Tibial artery (tissue), 4 donors: ENCODE results near the gene MAST4.

ENCODE experiments used
- DNase-seq, 2 donors: peaks; one replicate each; pipeline ENCODE4 v3.0.0-alpha.2; 2019
- H3K27ac ChIP-seq, 2 donors: fragments of 200-600 bp; sonication (generic) in 1 of 2; 1 replicate in 1 of 2; 2 replicates in 1 of 2; pipeline ENCODE4 v1.5.1; 2018 to 2019; ENCODE audit warnings: mild to moderate bottlenecking in 1 of 2
- H3K27me3 ChIP-seq, 2 donors: fragments of 200-600 bp; sonication (generic) in 1 of 2; one replicate each; pipeline versions ENCODE4 v1.5.1 to v1.6.0; 2016 to 2019
- H3K36me3 ChIP-seq, 3 donors: fragments of 200-600 bp; sonication (generic) in 2 of 3; one replicate each; pipeline ENCODE4 v1.5.1; 2016 to 2019; ENCODE audit warnings: mild to moderate bottlenecking in 2 of 3
- H3K4me1 ChIP-seq, 4 donors: fragments of 200-600 bp; sonication (generic) in 2 of 4; 1 replicate in 3 of 4; 2 replicates in 1 of 4; pipeline ENCODE4 v1.5.1; 2016 to 2019
- H3K4me3 ChIP-seq, 2 donors: fragments of 200-600 bp; sonication (generic) in 1 of 2; 1 replicate in 1 of 2; 2 replicates in 1 of 2; pipeline ENCODE4 v1.5.1; 2018 to 2019; ENCODE audit warnings: mild to moderate bottlenecking in 2 of 2
- H3K9me3 ChIP-seq, 3 donors: fragments of 200-600 bp; sonication (generic) in 1 of 3; one replicate each; pipeline ENCODE4 v1.5.1; 2016 to 2019
- intact Hi-C: fragments of 100-400 bp; cut with DNase I; formaldehyde crosslinking; loops from one replicate; pipeline ENCODE4 v1.15.0; 2023; ENCODE audit warnings: low total_unique reads
- TF ChIP-seq, protein P1 (sequence below), 2 experiments: fragments of 200-600 bp in 1 of 2; fragments of 450-650 bp in 1 of 2; IDR thresholded peaks; one replicate each; pipeline ENCODE4 v1.5.1; 2017 to 2019; ENCODE audit warnings: antibody characterized with exemption in 2 of 2, mild to moderate bottlenecking in 1 of 2, moderate library complexity in 1 of 2

The MAST4 gene

GRCh38 chr5:67061511-67061910, 465.3 kb downstream of the MAST4 start:
- Histone ChIP-seq H3K4me1 (peaks cover 0 to 4% (median 0%) of the 10 kb centered on the region in 4 donors), H3K4me3 (no peak overlapping the region), H3K9me3 (no peaks in the 10 kb centered on the region), H3K27ac (no peak overlapping the region), H3K36me3 (no peaks in the 10 kb centered on the region), H3K27me3 (no peaks in the 10 kb centered on the region)
- TF ChIP-seq, protein P1, sequence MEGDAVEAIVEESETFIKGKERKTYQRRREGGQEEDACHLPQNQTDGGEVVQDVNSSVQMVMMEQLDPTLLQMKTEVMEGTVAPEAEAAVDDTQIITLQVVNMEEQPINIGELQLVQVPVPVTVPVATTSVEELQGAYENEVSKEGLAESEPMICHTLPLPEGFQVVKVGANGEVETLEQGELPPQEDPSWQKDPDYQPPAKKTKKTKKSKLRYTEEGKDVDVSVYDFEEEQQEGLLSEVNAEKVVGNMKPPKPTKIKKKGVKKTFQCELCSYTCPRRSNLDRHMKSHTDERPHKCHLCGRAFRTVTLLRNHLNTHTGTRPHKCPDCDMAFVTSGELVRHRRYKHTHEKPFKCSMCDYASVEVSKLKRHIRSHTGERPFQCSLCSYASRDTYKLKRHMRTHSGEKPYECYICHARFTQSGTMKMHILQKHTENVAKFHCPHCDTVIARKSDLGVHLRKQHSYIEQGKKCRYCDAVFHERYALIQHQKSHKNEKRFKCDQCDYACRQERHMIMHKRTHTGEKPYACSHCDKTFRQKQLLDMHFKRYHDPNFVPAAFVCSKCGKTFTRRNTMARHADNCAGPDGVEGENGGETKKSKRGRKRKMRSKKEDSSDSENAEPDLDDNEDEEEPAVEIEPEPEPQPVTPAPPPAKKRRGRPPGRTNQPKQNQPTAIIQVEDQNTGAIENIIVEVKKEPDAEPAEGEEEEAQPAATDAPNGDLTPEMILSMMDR (IDR thresholded peaks at IDR 0.05) = no peak
- intact Hi-C loops = no loop called here
- DNase-seq = no peak

GRCh38 chr5:67063055-67063454, 466.9 kb downstream of the MAST4 start:
- Histone ChIP-seq H3K27me3 (no peaks in the 10 kb centered on the region), H3K4me1 (peaks cover 0 to 4% (median 0%) of the 10 kb centered on the region in 4 donors), H3K9me3 (no peaks in the 10 kb centered on the region), H3K36me3 (no peaks in the 10 kb centered on the region), H3K27ac (no peak overlapping the region), H3K4me3 (no peak overlapping the region)
- intact Hi-C loops = no loop called here
- DNase-seq = no peak
- TF ChIP-seq, protein P1 (IDR thresholded peaks at IDR 0.05) = no peak

DNA sequence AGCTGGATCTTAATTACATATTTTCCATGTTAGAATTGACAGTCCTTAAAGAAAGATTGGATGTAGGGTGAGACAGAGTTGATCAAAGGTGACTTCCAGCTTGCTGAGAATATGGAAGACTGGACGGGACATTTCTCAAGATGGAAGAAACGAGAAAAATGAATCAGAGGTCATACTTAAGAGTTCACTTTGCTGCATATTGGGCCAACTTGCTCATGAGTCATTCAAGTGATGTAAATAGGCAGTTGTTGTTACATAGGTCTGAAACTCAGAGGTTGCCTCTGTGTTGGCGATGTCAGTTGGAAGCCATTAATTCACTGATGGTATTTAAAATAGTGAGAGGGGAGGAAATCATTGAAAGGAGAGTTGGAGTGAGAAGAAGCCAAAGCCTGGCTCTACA, 467.6 kb downstream of the MAST4 start:
- TF ChIP-seq, protein P1 (IDR thresholded peaks at IDR 0.05) = no peak

DNA sequence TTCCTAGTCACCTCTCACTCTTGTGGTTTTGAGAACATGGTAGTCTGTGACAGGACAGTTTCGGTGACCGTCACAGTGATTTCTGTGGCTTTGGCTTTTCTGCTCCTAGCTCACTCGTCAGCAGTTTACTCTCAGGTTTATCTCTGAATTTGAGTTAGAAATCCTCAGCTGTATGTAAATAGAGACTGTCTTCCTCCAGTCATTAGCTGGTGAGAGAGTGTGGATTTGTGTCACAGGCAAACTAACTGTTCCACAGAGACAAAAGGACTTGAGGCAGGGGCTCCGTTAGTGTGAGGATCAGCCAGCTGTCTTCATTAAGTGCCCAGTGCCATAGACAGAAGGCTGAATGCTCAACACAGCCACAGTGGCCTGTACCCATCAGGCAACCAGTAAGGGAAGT, 469.0 kb downstream of the MAST4 start:
- Histone ChIP-seq H3K4me1 (peaks cover 0 to 4% (median 0%) of the 10 kb centered on the region in 4 donors), H3K36me3 (no peaks in the 10 kb centered on the region), H3K9me3 (no peaks in the 10 kb centered on the region), H3K4me3 (no peak overlapping the region), H3K27ac (no peak overlapping the region), H3K27me3 (no peaks in the 10 kb centered on the region)
- TF ChIP-seq, protein P1 (IDR thresholded peaks at IDR 0.05) = no peak
- intact Hi-C loops = no loop called here
- DNase-seq = no peak

More for the DNA sequence above, 467.6 kb downstream of the MAST4 start:
- intact Hi-C loops = no loop called here
- Histone ChIP-seq H3K27ac (no peak overlapping the region), H3K4me1 (peaks cover 0 to 4% (median 0%) of the 10 kb centered on the region in 4 donors), H3K9me3 (no peaks in the 10 kb centered on the region), H3K36me3 (no peaks in the 10 kb centered on the region), H3K27me3 (no peaks in the 10 kb centered on the region), H3K4me3 (no peak overlapping the region)
- no peak for DNase-seq

- Histone ChIP-seq H3K4me1 (peaks cover 0 to under 1% (median 0%) of the 10 kb centered on the region in 4 donors), H3K4me3 (no peak overlapping the region), H3K9me3 (no peaks in the 10 kb centered on the region), H3K36me3 (no peaks in the 10 kb centered on the region), H3K27me3 (no peaks in the 10 kb centered on the region), H3K27ac (no peak overlapping the region)
- TF ChIP-seq, protein P1 (IDR thresholded peaks at IDR 0.05) = no peak
- no peak for DNase-seq
- intact Hi-C loops = no loop called here
These were observed 469.5 kb downstream of the MAST4 start for GRCh38 chr5:67065696-67066095.

DNA sequence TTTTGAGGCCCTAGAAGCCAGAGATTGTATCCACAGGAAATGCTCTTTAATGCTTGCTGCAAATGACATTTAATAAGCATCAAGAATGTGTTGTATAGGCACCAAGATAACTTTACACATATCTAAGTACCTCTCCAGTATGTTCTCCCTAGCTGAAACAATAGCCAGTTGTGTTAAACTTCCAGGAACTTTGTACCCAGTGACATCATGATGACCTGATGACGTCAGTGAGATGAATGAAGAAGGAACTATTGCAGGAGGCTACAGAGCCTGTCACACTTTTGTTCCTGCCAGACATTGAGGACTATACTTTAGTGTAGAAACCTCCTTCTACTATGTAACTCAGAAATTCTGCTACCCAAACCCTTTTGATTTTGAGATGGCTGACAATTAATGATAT, 470.6 kb downstream of the MAST4 start:
- H3K27me3 ChIP-seq = no peaks in the 10 kb centered on the region
- no peaks in the 10 kb centered on the region for H3K9me3 ChIP-seq
- TF ChIP-seq, protein P1 (IDR thresholded peaks at IDR 0.05) = no peak
- no peak for DNase-seq
- no peaks in the 10 kb centered on the region for H3K36me3 ChIP-seq
- H3K4me1 ChIP-seq = no peaks in the 10 kb centered on the region
- no peak overlapping the region for H3K27ac ChIP-seq
- intact Hi-C loops = no loop called here
- H3K4me3 ChIP-seq = no peak overlapping the region
